WTC11 (cell line): ENCODE data around the gene RYR2. TPM values are rescaled to one million over a fixed set of nuclear protein-coding genes. Genes with fewer than 3 reads are reported as not detected.

Experiments
- CREM ChIP-seq: sonication (generic); formaldehyde crosslinking; IDR thresholded peaks from 2 replicates; pipeline ENCODE4 v1.8.1; 2022; ENCODE audit warnings: mild to moderate bottlenecking, missing genetic modification reagents, moderate library complexity
- FOXK1 ChIP-seq: sonication (generic); formaldehyde crosslinking; IDR thresholded peaks from 2 replicates; pipeline ENCODE4 v1.8.0; 2022; ENCODE audit warnings: mild to moderate bottlenecking, moderate library complexity, missing genetic modification reagents
- NR3C1 ChIP-seq: sonication (generic); formaldehyde crosslinking; conservative IDR thresholded peaks from 2 replicates; pipeline ENCODE4 v1.8.1; 2023; ENCODE audit warnings: low read depth, mild to moderate bottlenecking, missing genetic modification reagents
- microRNA-seq: library from miRNA; unstranded; fragments of <30 nt; microRNA quantifications from one replicate; pipeline ENCODE4 v1.2.0, GENCODE V29; 2022; ENCODE audit warnings: borderline number of aligned reads
- total RNA-seq: library from RNA; stranded (reverse); gene quantifications from 3 replicates; pipeline ENCODE4 v1.2.3, GENCODE V29; 2021
- TF ChIP-seq, protein P1 (sequence below): fragments of 250-450 bp; sonication (Bioruptor Pico); IDR thresholded peaks from 2 replicates; pipeline ENCODE4 v1.9.0; 2021; ENCODE audit warnings: mild to moderate bottlenecking

RYR2 gene
- total RNA-seq, 1 experiment from 2014 or later, result 7.9 TPM

DNA sequence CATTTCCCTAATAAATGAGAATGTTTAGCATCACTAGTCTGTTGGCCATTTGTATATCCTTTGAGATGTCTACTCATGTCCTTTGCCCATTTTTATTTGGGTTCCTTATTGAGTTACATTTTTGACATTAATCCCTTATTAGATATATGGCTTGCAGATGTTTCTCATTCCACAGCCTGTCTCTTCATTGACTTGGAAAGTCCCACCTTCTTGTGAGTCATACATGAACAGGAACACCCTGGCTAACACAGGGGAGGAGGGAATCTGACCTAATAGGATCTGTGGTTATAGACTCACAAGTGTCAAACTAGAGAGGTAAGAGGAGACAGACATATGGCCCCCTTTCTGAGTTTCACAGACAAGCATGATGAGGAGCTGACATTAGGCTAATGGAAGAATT is 837.2 kb downstream of the RYR2 start (continued):
- TF ChIP-seq CREM (CRISPR knock-in tag) (no peak), NR3C1 (no peak), FOXK1 (no peak)
- TF ChIP-seq, protein P1, sequence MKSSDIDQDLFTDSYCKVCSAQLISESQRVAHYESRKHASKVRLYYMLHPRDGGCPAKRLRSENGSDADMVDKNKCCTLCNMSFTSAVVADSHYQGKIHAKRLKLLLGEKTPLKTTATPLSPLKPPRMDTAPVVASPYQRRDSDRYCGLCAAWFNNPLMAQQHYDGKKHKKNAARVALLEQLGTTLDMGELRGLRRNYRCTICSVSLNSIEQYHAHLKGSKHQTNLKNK, result no peak
- TF ChIP-seq, all 79 proteins: peak for 0

Small RNA genes lying within 50 kb of the gene (microRNA-seq; reads per million reads assigned to microRNA genes)
- 2.4 reads per million for gene MIR4428

Other genes with a start within 250 kb of the RYR2 start
- 27.5 to 36.1 TPM (median 34.5 TPM) in 3 replicates for gene MTR, start 246.9 kb upstream of the RYR2 start, total RNA-seq
- not detected in 3 replicates for gene MT1HL1, start 37.7 kb upstream of the RYR2 start, total RNA-seq